Caco-2 (cell line): Measurements from ENCODE around the gene SCLT1. TPM values are rescaled to one million over a fixed set of nuclear protein-coding genes. Genes with fewer than 3 reads are reported as not detected.
A peak's percentile ranks its signal among the peaks of the same experiment; 100 is the strongest.

Experiments
- Bru-seq: library from RNA; stranded (reverse); fragments of 400-500 nt; gene quantifications from one replicate; lab custom pipeline; 2021; lab: Mats Ljungman, UMichigan
- BruChase-seq, 2 experiments: library from RNA; stranded (reverse); fragments of 400-500 nt; gene quantifications; one replicate each; lab custom pipeline; 2021; lab: Mats Ljungman, UMichigan
- BruUV-seq: library from RNA; stranded (reverse); fragments of 400-500 nt; replicated peaks from 2 replicates; lab custom pipeline; 2021; lab: Mats Ljungman, UMichigan
- CTCF ChIA-PET: fragments of 300-600 bp; sonication (Branson Sonifier 250); formaldehyde crosslinking; loops from one replicate; lab custom pipeline; 2022; ENCODE audit warnings: antibody characterized with exemption; lab: Charles Lee
- POLR2A ChIA-PET: fragments of 300-600 bp; sonication (Branson Sonifier 250); formaldehyde crosslinking; loops from one replicate; lab custom pipeline; 2022; ENCODE audit warnings: antibody characterized with exemption; lab: Charles Lee
- DNase-seq, 2 experiments: peaks; one replicate each; pipeline versions ENCODE4 v3.0.0 to v3.0.0-alpha.2; 2020 to 2022
- H3K27me3 ChIP-seq: replicated peaks from 2 replicates; pipeline ENCODE4 v1.6.0; 2011; ENCODE audit warnings: low read length; ENCODE audit not compliant: control insufficient read depth, insufficient read depth
- H3K36me3 ChIP-seq: 2 replicates; pipeline ENCODE4 v1.5.1; 2011; ENCODE audit warnings: low read length; ENCODE audit not compliant: control insufficient read depth, insufficient read depth
- H3K4me1 ChIP-seq: fragments of 250-450 bp; sonication (Bioruptor Pico); 2 replicates; pipeline ENCODE4 v1.5.1; 2020; ENCODE audit warnings: mild to moderate bottlenecking
- H3K4me3 ChIP-seq: 2 replicates; pipeline ENCODE4 v1.5.1; 2011; ENCODE audit warnings: low read depth, mild to moderate bottlenecking, control low read depth, low read length
- H3K9me3 ChIP-seq: fragments of 250-450 bp; sonication (Bioruptor Pico); 2 replicates; pipeline ENCODE4 v1.5.1; 2020; ENCODE audit warnings: mild to moderate bottlenecking, moderate library complexity
- H3K27ac Mint-ChIP-seq: one replicate; pipeline ENCODE4 v1.8.0; 2022; ENCODE audit warnings: mixed read lengths; ENCODE audit not compliant: unreplicated experiment
- H3K27me3 Mint-ChIP-seq: one replicate; pipeline ENCODE4 v1.8.0; 2022; ENCODE audit warnings: mixed read lengths; ENCODE audit not compliant: insufficient read depth, unreplicated experiment
- H3K36me3 Mint-ChIP-seq: one replicate; pipeline ENCODE4 v1.8.0; 2022; ENCODE audit warnings: mild to moderate bottlenecking, mixed read lengths; ENCODE audit not compliant: insufficient read depth, unreplicated experiment
- H3K4me1 Mint-ChIP-seq: one replicate; pipeline ENCODE4 v1.8.0; 2022; ENCODE audit warnings: low read depth, mixed read lengths; ENCODE audit not compliant: unreplicated experiment
- H3K4me3 Mint-ChIP-seq: one replicate; pipeline ENCODE4 v1.8.0; 2022; ENCODE audit warnings: mild to moderate bottlenecking, moderate library complexity, mixed read lengths; ENCODE audit not compliant: unreplicated experiment
- H3K9me3 Mint-ChIP-seq: one replicate; pipeline ENCODE4 v1.8.0; 2022; ENCODE audit warnings: mixed read lengths; ENCODE audit not compliant: unreplicated experiment
- intact Hi-C: fragments of 100-400 bp; cut with micrococcal nuclease; formaldehyde crosslinking; loops from one replicate; pipeline ENCODE4 v1.10.0; 2022; ENCODE audit not compliant: unreplicated experiment
- long read RNA-seq: library from polyadenylated mRNA; stranded (forward); transcript quantifications from one replicate; pipeline ENCODE4 v2.0.0, GENCODE V29; 2022
- total RNA-seq: library from RNA; stranded (reverse); gene quantifications from 2 replicates; pipeline ENCODE4 v1.2.3, GENCODE V29; 2022
- TF ChIP-seq, protein P1 (sequence below), 2 experiments: fragments of 200-600 bp in 1 of 2; IDR thresholded peaks; 1 replicate in 1 of 2; 2 replicates in 1 of 2; pipeline versions ENCODE4 v1.5.1 to v1.8.0; 2011 to 2022; ENCODE audit warnings: antibody characterized with exemption in 1 of 2, control low read depth in 1 of 2, inconsistent platforms in 1 of 2, low read depth in 1 of 2, low read length in 1 of 2, mild to moderate bottlenecking in 1 of 2, moderate library complexity in 1 of 2; ENCODE audit not compliant: insufficient read depth in 1 of 2, severe bottlenecking in 1 of 2, unreplicated experiment in 1 of 2

SCLT1 gene
- total RNA-seq (9.3 and 10.9 TPM in 2 replicates), Bru-seq, nascent RNA (percentile 58 among the genes with signal in this experiment), BruChase-seq, experiment 1, labeled RNA remaining after a 2-hour chase (percentile 57 among the genes with signal in this experiment), BruChase-seq, experiment 2, labeled RNA remaining after a 6-hour chase (percentile 51 among the genes with signal in this experiment)
- long read RNA-seq, transcript SCLT1-209 (5 exons, 1,696 nt): major isoform, 7 of 16 reads
- long read RNA-seq, partial matches to known transcripts: 0 of 16 reads
- long read RNA-seq, other reads (novel, unspliced or antisense): 5 of 16 reads

DNA sequence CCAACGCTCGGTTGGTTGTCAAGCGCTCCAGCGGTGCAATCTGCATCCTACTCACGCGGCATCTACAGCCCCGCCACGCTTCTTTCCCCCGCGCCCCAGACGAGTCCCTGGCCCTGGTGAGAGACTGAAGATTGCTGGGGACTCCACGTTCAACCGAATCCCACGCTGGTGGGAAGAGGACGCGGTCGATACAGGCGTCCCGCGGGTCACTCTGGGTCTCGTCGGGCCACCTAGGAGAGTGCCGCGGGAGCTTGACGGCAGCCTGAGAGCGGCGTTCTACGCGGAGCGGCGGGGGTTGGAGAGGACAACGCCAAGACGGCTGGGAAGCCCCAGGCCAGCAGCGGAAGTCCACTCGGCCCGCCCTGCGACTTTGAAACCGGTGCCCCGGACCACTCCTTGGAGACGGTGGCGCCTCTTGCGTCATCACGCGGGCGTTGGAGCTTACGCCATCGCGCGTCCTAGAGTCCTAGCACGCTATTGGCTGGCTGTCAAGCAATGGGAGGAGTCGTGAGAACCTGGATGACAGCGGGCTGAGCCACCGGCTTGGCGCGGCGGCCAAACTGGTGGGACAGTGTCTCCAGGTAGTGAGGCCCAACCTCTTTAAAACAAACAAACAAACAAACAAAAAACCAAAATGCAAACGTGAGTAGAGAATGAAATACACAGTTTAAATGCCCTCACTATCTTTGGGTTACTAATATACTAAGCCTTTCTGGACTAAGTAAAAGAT is at the start of gene SCLT1:
SCLT1 (minus strand) TSS at position 349 of the 730 bp plus-strand sequence. CDS start 436 bp downstream, outside the sequence.
- no TSS peak for BruUV-seq
- H3K4me3 ChIP-seq: peak within 1 kb of the TSS; percentile 80
- CTCF ChIA-PET: interaction anchor here (1.3 kb wide), 1 partner anchor 1128 kb away, joined by 3 read pairs; the partner anchor contains the start of gene ABHD18

DNA sequence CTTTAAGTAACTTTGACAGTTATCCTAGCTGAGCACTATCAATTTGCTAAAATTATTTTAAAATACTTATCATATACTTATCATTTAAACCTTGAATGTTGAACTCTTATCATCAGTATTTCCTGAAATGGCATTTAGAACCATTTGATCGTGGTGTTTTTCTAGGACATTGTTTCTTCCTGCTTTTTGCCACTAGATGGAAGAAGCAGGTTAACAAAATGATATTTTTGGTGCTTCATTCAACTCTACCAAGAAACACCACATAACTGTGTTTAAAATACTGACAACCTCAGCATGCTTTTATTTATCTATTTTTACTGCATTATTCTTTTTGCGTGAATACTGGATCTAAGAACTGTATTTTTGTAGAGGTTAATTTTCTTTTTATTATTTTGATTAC is 47.2 kb upstream of the SCLT1 start:
- Histone ChIP-seq H3K4me1 (no peaks in the 10 kb centered on the region), H3K4me3 (no peak overlapping the region), H3K9me3 (no peaks in the 10 kb centered on the region), H3K36me3 (no peaks in the 10 kb centered on the region), H3K27me3 (no peaks in the 10 kb centered on the region; the same call in 1 of the 2 replicates)
- BruUV-seq: no TSS peak
- TF ChIP-seq, protein P1, sequence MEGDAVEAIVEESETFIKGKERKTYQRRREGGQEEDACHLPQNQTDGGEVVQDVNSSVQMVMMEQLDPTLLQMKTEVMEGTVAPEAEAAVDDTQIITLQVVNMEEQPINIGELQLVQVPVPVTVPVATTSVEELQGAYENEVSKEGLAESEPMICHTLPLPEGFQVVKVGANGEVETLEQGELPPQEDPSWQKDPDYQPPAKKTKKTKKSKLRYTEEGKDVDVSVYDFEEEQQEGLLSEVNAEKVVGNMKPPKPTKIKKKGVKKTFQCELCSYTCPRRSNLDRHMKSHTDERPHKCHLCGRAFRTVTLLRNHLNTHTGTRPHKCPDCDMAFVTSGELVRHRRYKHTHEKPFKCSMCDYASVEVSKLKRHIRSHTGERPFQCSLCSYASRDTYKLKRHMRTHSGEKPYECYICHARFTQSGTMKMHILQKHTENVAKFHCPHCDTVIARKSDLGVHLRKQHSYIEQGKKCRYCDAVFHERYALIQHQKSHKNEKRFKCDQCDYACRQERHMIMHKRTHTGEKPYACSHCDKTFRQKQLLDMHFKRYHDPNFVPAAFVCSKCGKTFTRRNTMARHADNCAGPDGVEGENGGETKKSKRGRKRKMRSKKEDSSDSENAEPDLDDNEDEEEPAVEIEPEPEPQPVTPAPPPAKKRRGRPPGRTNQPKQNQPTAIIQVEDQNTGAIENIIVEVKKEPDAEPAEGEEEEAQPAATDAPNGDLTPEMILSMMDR (IDR thresholded peaks at IDR 0.05; ENCODE audit: insufficient read depth in 1 of 2, low read depth in 1 of 2, low read length in 1 of 2, severe bottlenecking in 1 of 2, unreplicated experiment in 1 of 2): no peak
- H3K4me1 Mint-ChIP-seq: no peaks in the 10 kb centered on the region
- no peak for DNase-seq
- intact Hi-C loops: no loop called here
- H3K36me3 Mint-ChIP-seq: no peaks in the 10 kb centered on the region
- no peak overlapping the region for H3K27ac Mint-ChIP-seq
- ChIA-PET POLR2A (no interaction called here), CTCF (no interaction called here)
- H3K27me3 Mint-ChIP-seq: peaks cover 6% of the 10 kb centered on the region
- H3K9me3 Mint-ChIP-seq: no peaks in the 10 kb centered on the region
- H3K4me3 Mint-ChIP-seq: no peak overlapping the region

More for the DNA sequence above, at the start of gene SCLT1:
- Histone ChIP-seq H3K4me1 (peaks cover 11% of the 10 kb centered on the region; the same call in 1 of the 2 replicates), H3K36me3 (no peaks in the 10 kb centered on the region), H3K27me3 (no peaks in the 10 kb centered on the region), H3K9me3 (no peaks in the 10 kb centered on the region)
- Mint-ChIP-seq H3K36me3 (no peaks in the 10 kb centered on the region), H3K9me3 (no peaks in the 10 kb centered on the region), H3K27me3 (no peaks in the 10 kb centered on the region), H3K4me3 (no peak within 1 kb of the TSS), H3K4me1 (peaks cover 8% of the 10 kb centered on the region), H3K27ac (no peak within 1 kb of the TSS)
- POLR2A ChIA-PET: interaction anchor here (0.6 to 1.0 kb wide), 3 partner anchors 281 to 548 kb away, joined by 3 to 5 read pairs (median 3); no protein-coding TSS in a partner anchor
- intact Hi-C loops: loop anchor here (5.0 to 10.0 kb wide), 3 partner anchors 46 to 1031 kb away; partner anchors contain the start of gene LARP1B
- TF ChIP-seq, protein P1 (IDR thresholded peaks at IDR 0.05; ENCODE audit: insufficient read depth in 1 of 2, low read depth in 1 of 2, low read length in 1 of 2, severe bottlenecking in 1 of 2, unreplicated experiment in 1 of 2): no peak
- DNase-seq: peak; percentile 97

DNA sequence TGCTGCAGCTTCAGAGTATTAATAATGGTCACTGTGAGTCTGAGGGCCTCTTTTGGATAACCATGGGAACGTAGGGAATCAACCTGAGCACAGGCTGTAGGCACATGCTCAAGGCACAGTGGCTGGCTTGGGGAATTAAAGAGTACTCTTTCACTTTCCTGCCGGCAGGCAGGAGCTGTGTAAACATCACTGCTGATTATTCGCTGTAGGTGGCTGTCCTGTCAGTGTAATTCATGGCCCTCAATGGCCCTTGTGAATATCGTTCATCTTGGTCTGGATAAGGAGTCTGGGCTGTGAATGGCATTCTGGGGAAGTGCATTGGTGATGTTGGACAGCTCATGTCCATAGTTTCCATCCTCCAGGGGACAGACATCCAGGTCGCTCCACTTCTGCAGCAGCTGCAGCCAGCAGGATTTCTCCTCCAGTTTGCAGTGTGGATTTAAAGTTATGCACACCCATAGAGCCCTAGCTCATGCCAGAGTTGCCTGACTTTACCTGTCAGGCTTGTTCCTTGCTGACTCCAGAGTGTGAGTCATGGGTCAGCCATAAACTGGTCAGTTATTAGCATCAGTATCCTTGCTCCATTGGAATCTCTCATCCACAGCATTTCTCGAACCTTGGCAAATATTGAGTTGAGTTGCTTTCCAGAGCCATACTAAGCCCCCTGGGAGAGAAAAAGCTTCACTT is 45.6 kb upstream of the SCLT1 start:
- no peak overlapping the region for H3K4me3 Mint-ChIP-seq
- TF ChIP-seq, protein P1 (IDR thresholded peaks at IDR 0.05; ENCODE audit: insufficient read depth in 1 of 2, low read depth in 1 of 2, low read length in 1 of 2, severe bottlenecking in 1 of 2, unreplicated experiment in 1 of 2): no peak
- intact Hi-C loops: no loop called here
- H3K36me3 Mint-ChIP-seq: no peaks in the 10 kb centered on the region
- BruUV-seq: no TSS peak
- CTCF ChIA-PET: no interaction called here
- H3K4me1 Mint-ChIP-seq: no peaks in the 10 kb centered on the region
- Histone ChIP-seq H3K9me3 (no peaks in the 10 kb centered on the region), H3K4me3 (no peak overlapping the region), H3K27me3 (no peaks in the 10 kb centered on the region), H3K36me3 (no peaks in the 10 kb centered on the region), H3K4me1 (no peaks in the 10 kb centered on the region)
- peaks cover 3% of the 10 kb centered on the region for H3K27me3 Mint-ChIP-seq
- POLR2A ChIA-PET: no interaction called here
- H3K9me3 Mint-ChIP-seq: no peaks in the 10 kb centered on the region
- peak in 1 of 2 experiments; percentile 7 for DNase-seq
- no peak overlapping the region for H3K27ac Mint-ChIP-seq
